Ecto neural progenitor cell (in vitro differentiated cells): ENCODE measurements around the gene TXNL1.
"Not testable (repeated sequence)": the region's sequence is repeated elsewhere in the genome, so short reads cannot be mapped to it uniquely, and the experiment has no call there.

Experiments used
- DNase-seq: peaks from one replicate; pipeline ENCODE4 v3.0.0-alpha.2; 2018; ENCODE audit warnings: low spot score

Gene TXNL1

GRCh38 chr18:56643381-56643780 lies 5.0 kb upstream of the TXNL1 start:
- no peak for DNase-seq

GRCh38 chr18:56641714-56642337 lies 3.4 kb upstream of the TXNL1 start:
- no peak for DNase-seq

- DNase-seq = no peak
Measured at GRCh38 chr18:56639571-56639970, 1.2 kb upstream of the TXNL1 start.

- DNase-seq = no peak
Measured at GRCh38 chr18:56639104-56639381, 651 bp upstream of the TXNL1 start.

GRCh38 chr18:56637711-56638231 lies 621 bp downstream of the TXNL1 start:
- DNase-seq = no peak

- no peak for DNase-seq
Measured at GRCh38 chr18:56637176-56637575, 1.2 kb downstream of the TXNL1 start.

GRCh38 chr18:56635007-56635406 lies 3.4 kb downstream of the TXNL1 start:
- DNase-seq = no peak

GRCh38 chr18:56632070-56633022 lies 6.0 kb downstream of the TXNL1 start:
- no peak for DNase-seq

- DNase-seq = no peak
Measured at GRCh38 chr18:56627991-56628390, 10.4 kb downstream of the TXNL1 start.

- no peak for DNase-seq
Measured at GRCh38 chr18:56615738-56616520, 22.5 kb downstream of the TXNL1 start.

GRCh38 chr18:56606618-56607017 lies 31.8 kb downstream of the TXNL1 start:
- DNase-seq = no peak

GRCh38 chr18:56598422-56598821 lies 40.0 kb downstream of the TXNL1 start:
- no peak for DNase-seq

- no peak for DNase-seq
Measured at GRCh38 chr18:56593906-56594305, 44.5 kb downstream of the TXNL1 start.

- no peak for DNase-seq
Measured at GRCh38 chr18:56580026-56580425, 58.4 kb downstream of the TXNL1 start.

- no peak for DNase-seq
Measured at GRCh38 chr18:56579451-56579850, 58.9 kb downstream of the TXNL1 start.

GRCh38 chr18:56576826-56577573 lies 61.4 kb downstream of the TXNL1 start:
- DNase-seq = no peak

GRCh38 chr18:56575819-56576663 lies 62.4 kb downstream of the TXNL1 start:
- no peak for DNase-seq

GRCh38 chr18:56574861-56575260 lies 63.5 kb downstream of the TXNL1 start:
- DNase-seq = no peak

- DNase-seq = not testable (repeated sequence)
Measured at GRCh38 chr18:56572267-56572666, 66.1 kb downstream of the TXNL1 start.

- no peak for DNase-seq
Measured at GRCh38 chr18:56570978-56571377, 67.4 kb downstream of the TXNL1 start.

GRCh38 chr18:56569416-56569815 lies 69.0 kb downstream of the TXNL1 start:
- DNase-seq = no peak
